GM03348 (cell line): ENCODE results near the gene TPD52L2.

Experiments
- DNase-seq: peaks from one replicate; pipeline ENCODE4 v3.0.0; 2012; ENCODE audit warnings: low spot score

Gene TPD52L2

GRCh38 chr20:63932606-63933160, 67.6 kb downstream of the TPD52L2 start:
- no peak for DNase-seq

- no peak for DNase-seq
Measured at GRCh38 chr20:63933646-63934045, 68.6 kb downstream of the TPD52L2 start.

GRCh38 chr20:63934271-63935068, 69.4 kb downstream of the TPD52L2 start:
- no peak for DNase-seq

DNA sequence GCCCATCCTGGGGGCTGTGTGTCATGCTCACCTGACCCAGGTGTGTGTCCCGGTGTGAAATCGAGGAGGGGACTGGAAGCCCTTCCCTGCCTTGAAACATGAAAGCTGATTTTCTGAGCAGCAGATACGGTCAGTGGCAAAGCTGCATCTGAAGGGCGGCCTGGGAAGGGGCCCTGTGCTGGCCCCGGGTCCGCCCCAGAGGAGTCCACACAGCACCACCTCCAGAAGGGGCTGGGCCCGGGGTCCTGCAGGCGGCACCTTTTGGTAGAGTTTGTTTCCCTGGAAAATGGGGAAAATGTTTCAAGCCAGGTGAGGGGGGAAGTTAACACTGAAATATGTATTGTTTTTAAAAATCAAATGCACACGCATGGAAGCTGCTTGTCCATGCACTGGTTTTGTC, 70.4 kb downstream of the TPD52L2 start:
- no peak for DNase-seq

DNA sequence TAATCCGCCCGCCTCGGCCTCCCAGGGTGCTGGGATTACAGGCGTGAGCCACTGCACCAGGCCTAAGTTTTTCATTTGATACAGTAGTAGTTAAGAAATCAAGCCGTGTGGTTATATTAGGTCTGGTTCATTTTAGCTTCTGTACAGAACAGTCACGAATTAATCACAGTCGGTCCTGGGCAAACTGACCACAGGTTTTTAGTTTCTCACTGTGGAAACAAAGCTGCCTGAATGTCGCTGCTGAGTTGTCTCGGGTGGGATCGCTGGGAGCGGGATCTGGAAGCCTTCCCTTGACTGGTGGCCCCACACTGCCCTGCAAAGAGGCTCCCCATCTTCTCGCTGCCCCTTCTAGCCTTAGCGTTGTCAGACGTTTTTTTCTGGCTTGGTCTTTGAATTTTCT, 72.5 kb downstream of the TPD52L2 start:
- no peak for DNase-seq

- DNase-seq: no peak
Measured at GRCh38 chr20:63939061-63939935, 74.2 kb downstream of the TPD52L2 start.

- no peak for DNase-seq
Measured at GRCh38 chr20:63940071-63940471, 75.0 kb downstream of the TPD52L2 start.

GRCh38 chr20:63940472-63941266, 75.6 kb downstream of the TPD52L2 start:
- no peak for DNase-seq
